ENCODE data around the gene PTBP1.

The PTBP1 gene

DNA sequence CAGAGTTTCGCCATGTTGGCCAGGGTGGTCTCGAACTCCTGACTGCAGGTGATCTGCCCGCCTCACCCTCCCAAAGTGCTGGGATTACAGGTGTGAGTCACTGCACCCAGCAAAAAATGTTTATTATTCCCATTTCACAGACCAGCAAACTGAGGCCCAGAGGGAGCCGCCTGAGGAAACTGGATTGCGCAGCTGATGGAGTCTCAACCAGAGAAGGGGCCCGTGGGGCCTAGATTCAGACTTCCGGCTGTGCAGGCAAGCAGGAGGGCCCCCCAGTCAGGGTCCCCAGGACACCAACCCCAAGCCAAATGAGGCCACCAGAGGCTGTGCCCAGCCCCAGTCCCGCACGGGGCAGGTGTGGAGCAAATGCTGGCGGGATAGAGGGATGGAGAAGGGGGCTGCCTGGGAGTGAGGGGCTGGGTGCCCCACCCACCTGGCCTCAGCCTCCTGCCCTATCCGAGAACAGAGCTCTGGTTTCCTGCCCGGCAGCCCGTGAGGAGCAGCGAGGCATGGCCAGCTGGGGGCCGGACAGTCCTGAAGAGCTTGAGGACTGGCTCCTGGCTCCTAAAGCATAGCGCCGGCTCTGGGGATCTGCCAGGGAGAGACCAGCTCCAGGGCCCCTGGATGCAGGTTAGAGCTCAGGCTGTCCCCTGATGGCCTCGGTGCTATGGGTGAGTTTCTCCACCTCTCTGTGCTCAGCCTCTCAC lies 24.4 kb upstream of the PTBP1 start:
- DNase-seq: no peak

GRCh38 chr19:776549-776948 lies 20.7 kb upstream of the PTBP1 start:
- no peak for DNase-seq

DNA sequence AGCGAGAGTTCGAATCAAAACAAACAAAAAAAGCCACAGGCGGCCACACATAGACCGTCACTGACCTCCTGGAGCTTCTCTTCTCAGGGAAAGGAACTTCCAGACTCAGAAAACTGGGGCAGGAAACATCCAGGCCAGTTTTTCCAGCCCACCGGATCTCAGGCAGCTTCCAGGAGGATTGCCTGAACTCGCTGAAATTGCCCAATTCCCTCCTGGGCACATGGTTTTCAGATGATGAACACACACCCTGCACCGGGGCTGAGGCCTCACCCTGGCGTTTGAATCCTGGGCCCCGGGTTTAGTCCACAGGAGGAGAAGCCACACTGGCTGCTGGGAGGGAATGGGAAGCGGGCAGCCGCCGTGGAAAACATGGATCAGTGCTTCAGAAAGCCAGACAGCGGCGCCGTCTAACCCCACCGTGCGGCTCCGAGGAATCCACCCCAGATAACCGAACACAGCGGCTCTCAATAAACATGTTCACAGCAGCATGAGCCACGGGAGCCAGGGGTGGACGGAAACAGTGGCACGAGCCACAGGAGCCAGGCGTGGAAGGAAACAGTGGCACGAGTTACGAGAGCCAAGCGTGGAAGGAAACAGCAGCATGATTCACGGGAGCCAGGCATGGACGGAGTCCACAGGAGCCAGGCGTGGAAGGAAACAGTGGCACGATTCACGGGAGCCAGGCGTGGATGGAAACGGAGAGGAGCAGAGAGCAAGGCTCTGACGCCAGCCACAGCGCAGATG lies 18.2 kb upstream of the PTBP1 start:
- no peak for DNase-seq

DNA sequence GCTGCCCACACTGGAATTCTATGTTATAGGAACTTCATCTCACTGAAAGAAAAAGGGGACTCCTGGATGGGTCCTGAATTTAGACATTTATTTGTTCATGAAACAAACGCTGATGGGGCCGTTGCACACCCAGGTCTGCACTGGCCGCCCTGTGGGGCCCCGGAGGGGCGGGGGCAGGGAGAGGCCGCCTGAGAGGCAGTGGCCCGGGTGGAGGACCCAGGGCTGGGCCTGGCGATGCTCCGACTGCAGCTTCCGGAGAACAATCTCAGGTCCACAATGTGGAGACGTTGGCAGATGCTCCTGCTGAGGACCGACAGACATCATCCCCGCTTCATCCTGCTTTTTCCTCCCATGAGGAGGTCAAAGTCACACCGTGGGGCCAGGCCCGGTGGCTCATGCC lies 16.3 kb upstream of the PTBP1 start:
- no peak for DNase-seq

DNA sequence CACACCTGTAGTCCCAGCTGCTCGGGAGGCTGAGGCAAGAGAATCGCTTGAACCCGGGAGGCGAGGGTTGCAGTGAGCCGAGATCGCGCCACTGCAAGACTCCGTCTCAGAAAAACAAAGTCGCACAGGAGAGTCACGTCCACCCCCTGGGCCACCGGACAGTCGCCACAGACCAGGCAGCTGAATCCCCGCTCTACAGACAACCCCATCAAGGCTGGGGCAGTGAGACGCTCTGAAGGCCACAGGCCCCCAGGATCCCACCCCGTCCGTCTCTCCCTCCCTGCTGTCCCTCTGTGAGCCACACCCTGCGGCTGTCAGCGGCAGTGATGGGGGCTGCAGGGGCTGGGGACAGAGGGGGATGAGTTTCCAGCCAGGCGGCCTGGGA lies 15.5 kb upstream of the PTBP1 start:
- no peak for DNase-seq

DNA sequence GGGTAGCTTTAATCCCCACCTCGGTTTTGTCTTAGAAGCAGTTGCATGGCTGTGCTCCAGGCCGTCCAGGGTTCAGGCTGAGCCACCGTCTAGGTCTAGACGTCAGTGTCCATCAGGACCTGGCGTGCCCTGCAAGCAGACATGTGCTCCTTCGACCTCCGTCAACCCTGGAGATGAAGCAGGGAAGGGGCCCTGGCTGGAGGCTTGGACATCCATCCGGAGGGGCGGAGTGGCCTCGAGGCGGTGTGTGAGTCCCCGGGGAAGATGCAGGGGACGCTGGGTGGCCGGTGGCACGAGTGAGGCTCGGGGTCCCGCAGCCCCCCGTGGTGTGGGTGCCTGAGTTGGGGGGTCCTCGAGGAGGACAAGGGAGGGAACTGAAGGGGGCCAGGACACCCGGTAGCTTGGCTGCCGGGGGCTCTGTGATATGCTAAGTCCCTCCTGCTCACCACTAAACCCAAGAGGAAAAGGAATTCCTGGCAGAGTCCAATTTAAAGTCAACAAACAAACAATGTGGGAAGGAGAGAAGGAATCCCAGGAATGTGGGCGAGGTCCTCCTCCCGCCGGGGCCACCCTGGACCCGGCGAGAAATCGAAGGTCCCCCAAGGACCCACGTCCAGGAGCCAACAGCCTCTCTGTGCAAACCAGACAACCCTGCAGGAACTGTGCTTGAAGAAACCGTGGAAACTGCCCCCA lies 14.9 kb upstream of the PTBP1 start:
- DNase-seq: no peak

GRCh38 chr19:782878-783668 lies 14.2 kb upstream of the PTBP1 start:
- DNase-seq: no peak

DNA sequence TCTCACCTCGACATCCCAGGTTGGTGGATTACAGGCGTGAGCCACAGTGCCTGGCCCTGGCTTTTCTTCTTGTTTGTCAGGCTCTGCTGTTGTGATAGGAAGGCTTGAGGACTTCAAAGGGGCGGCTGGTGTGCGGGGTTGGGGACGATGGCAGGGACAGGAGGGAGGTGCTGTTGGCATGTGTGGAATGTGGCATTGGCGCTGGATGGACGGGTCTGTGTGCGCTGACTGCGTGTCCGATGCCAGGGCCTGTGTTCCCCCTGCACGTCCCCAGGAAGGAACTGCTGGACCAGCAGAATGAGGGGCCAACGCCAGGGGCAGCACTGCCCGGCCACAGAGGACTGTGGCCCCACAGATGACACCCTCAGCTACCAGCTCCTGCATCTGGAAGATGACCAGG lies 12.7 kb upstream of the PTBP1 start:
- no peak for DNase-seq

DNA sequence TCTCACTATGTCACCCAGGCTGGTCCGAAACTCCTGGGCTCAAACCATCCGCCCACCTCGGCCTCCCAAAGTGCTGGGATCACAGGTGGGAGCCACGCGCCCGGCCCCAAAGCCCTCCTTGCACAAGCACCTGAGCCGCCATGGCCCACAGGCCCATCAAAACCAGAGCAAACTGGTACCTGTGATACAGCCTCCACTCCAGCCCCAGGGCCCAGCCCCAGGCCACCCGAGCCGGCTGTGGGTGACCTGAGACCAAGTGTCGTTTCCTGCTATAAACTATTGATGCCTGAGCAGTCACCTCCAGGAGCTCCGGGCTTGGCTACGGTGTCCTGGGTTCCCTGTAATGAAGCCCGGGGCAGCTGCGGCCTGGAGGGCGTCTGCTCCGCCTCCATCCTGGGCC lies 9.7 kb upstream of the PTBP1 start:
- no peak for DNase-seq

GRCh38 chr19:788686-788982 lies 8.6 kb upstream of the PTBP1 start:
- no peak for DNase-seq

- DNase-seq: no peak
Observed at GRCh38 chr19:788983-789700, 8.1 kb upstream of the PTBP1 start.

GRCh38 chr19:789701-790060 lies 7.6 kb upstream of the PTBP1 start:
- DNase-seq: no peak

- DNase-seq: no peak
Observed at GRCh38 chr19:791007-791566, 6.2 kb upstream of the PTBP1 start.

DNA sequence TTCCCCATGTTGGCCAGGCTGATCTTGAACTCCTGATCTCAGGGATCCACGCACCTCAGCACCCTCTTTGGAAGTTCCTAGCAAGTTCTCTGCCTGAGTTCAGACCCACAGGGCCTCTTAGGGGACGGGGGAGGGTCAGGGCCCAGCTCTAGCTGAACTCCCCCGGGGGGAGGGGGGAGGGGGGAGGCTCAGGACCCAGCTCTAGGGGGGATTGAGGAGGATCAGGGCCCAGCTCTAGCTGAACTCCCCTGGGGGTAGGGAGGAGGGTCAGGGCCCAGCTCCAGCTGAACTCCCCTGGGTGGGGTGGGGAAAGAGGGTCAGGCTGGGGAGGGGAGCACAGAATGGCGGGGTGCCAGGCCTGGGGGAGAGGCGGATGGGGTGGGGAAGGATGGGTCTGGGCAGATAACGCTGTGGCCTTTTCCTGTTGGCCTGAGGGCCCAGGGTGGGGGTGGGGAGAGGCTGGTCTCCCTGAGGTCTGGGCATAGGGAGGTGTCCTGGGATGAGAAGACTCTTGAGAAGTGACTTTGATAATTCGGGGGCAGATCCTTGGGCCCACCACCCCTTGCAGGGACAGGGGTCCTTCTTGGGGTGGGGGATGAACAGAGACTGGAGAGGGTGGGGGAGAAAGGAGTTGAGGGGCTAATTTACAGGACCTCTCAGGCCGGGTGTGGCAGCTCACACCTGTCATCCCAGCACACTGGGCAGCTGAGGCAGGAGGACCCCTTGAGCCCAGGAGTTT lies 5.5 kb upstream of the PTBP1 start:
- no peak for DNase-seq

DNA sequence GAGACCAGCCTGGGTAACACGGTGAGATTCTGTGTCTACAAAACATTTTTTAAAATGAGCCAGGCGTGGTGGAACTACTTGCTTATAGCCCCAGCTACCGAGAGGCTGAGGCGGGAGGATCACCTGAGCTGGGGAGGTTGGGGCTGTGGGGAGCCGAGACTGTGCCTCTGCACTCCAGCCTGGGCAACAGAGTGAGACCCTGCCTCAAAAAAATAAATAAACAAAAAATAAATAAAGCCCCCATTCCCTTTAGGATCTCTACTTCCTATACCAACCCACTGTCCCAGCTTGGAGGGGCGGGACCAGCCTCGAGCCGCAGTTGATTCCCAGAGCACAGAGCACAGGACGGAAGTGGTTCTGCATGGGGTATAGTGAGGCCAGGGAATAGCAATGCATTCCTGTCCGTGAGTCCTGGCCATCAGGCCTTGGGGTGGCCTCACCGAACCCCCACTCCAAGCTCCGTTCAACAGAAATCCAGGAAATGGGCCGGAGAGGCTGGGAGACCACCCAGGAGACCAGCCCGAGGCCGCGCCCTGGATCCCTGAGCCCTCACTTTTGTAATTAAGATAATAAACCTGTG lies 4.9 kb upstream of the PTBP1 start:
- no peak for DNase-seq

- DNase-seq: no peak
Observed at GRCh38 chr19:793806-794205, 3.4 kb upstream of the PTBP1 start.

GRCh38 chr19:795073-795611 lies 2.1 kb upstream of the PTBP1 start:
- no peak for DNase-seq

GRCh38 chr19:795691-796581 lies 1.3 kb upstream of the PTBP1 start:
- DNase-seq: no peak

- peak; percentile 87 to 90 for DNase-seq
Observed at GRCh38 chr19:797528-798414, 519 bp downstream of the PTBP1 start.

Measured in activated CD4-positive, alpha-beta T cell treated with anti-CD3 and anti-CD28 coated beads, Interleukin-2, amount 50 U/mL, for 48 hours (primary cell).